ENCODE measurements around the gene THADA.
"Not testable (repeated sequence)": the region's sequence is repeated elsewhere in the genome, so short reads cannot be mapped to it uniquely, and the experiment has no call there.

THADA gene

DNA sequence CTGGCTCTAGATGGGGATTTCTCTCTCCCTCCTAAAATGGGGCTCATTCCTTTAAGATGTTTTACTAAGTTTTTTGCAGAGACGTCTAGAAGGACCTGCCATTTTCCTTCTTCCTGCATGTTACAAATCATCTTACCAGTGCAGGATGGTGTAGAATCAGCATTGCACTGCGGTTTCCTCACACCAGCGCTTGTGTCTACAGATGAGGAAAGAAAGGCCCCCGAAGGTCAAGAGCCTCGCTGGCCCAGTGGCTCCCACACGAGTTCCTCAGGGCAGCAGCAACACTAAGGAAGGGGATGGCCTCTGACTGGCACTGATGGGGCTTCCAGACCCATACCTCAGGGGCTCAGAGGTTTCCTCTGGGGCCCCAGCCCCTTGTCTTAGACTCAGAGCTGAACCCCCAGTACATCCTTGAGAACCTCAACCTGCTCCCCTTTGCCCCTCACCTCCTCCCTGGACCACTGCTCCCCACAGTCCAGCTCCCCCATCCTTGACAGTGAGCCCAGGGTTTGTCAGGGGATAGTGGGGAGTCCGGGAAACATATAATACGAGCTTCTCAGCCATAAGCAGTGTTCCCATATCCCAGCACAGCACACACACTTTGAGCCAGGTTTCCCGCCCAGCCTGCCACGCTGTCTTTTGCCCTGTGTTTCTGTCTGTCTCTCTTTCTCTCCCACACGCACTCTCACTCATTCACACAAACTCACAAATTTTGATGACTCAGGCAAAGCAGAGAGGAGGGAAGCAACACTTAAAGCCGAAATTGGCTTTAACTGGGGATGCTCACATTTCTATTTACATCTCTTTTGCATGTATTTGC is 398.9 kb downstream of the THADA start:
- peak; percentile 32 to 46 (median 43) for DNase-seq

DNA sequence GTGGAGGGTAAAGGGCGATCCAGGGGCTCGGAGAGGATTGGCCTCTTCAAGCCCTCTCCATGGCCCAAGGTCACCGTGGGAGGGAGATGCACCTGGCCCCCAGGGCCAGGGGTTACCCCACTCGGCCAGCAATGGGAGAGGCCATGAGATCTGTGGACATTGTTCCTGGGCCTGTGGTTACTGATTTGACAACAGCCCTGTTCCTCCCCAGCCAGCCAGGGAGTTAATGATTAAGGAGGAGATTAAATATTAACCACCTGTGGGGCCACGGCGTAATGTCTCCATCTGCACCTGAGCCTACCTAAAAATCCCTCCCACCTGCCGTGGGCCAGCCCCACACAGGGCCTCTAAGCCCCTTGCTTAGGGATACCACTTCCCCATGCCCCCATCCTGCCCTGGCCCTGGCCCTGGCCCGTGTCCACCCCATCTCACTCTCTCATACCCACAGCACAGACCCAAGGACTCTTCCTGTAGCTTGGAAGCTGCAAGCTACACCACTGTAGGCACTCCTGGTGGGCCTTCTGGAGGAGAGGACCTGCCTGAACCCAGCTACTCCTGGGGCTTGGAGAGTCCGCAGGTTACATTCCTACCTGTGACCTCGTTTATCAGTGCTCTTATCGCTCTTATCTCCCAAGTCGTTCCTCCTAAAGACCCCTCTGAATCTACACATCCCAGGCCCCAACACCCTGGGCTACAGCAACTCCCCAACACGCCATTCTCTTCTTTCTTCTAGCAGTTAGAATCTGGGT is 401.5 kb downstream of the THADA start:
- no peak for DNase-seq

DNA sequence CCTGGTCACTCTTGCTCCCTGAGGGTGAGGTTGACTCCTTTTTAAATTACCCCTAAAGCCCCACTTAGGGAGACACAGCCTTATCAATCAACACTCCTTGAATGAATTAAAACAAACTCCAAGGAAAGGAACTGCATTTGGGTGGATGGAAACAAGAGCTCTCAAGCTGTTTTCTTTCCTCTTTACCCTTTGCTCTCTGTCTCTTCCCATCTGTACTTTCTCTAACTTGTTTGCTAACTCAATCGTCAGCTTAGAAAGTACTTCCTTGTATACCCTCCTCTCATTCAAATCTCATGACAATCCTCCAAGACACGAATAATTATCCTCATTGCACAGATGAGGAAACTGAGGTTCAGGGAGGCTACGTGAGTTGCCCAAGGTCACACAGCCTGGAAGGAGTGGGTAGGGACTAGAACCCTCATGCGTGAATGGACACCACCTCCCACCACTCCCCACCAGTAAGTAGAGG is 402.2 kb downstream of the THADA start:
- no peak for DNase-seq

DNA sequence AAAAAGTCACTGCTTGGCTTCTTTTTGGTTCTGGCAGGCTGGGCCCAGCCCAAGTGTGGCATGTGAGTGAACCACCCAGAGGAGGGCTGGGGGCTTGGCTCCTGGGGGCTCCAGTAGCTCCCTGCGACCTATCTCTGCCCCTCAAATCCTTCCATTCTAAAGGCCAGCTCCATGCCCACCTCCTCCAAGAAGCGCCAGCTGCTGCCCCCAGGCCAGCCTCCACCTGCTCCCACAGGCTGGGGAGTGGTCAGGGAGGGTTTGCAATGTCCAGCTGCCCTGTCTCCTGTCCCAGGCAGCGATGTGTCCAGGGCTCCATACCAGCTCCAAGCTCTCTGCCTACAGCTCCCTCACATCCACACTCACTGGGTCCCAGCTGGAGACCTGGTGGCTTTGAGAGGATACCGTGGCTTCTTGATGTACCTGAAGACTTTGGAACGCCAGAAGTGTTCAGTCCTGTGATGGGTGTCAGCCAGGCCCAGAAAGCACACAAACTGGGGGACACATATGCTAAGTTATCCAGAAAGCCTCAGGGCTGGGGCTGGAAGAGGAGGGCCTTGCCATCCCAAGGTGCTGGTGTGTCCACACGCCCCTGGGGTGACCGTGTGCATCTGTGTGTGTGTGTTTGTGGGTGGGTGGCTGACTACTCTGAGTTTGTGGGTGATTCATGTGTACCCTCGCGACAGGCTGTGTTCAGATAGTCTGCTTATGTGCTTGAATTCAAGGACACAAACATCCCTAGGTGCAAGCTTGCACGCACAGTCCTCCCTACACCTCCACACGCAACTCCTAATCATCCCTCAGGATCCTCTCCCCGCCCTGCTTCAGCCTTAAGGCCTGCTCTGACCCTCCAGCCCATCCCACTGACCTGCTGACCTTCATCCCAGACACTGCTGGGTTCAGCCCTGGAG is 402.8 kb downstream of the THADA start:
- no peak for DNase-seq

DNA sequence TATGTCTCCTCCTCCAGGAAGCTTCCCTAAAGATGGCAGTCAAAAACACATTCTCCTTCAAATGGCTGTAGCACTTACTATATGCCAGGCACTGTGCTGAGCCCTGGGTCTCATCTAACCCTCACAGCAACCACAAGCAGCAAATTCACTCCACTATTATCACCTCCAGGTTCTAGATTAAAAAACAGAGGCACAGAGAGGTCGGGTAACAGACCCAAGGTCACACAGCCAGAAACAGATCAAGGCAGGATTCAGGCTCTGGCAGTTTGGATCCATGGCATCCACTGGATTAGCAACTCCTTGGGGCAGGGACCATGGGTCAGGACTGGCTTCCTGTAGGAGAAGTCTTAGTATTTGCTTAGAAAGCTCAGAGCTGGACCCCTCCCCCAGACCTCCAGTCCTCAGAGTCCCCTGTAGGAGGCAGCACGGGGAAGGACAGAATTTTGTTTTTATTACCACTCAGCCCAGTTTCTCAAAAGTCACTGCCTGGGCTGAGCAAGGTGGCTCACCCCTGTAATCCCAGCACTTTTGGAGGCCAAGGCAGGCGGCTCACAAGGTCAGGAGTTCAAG is 403.8 kb downstream of the THADA start:
- no peak for DNase-seq

DNA sequence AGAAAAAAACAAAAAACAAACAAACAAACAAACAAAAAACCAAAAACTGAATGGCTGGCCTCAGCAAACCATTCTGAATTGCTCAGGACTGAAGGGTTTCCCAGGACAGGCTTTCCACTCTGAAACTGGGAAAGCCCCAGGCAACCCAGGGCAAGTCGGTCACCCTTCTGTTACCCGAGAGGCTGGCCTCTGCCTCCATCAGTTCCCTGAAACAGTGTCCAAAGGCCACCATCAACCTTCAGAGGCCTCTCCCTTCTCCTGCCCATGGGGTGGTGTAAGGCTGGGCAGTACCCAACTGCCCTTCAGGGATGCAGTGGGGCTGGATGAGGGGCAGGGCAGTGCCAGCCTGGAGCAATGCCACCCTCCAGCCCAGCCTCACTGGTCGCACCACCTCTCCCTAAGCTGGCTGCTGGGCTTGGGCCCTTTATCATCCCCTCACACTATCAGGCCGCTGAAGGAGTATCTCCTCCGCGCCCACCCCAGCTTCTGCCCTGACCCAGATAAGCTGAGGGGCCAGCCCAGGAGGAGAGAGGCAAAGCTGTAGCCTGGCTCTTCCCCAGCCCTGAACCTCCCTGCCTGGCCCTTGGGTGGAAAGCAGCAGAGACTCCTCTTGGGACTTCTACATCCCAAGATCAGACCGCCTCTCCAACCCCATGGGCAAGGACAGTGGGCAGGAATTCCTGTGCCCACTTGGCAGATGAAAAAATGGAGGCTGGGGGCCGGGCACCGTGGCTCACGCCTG is 405.4 kb downstream of the THADA start:
- peak; percentile 44 to 57 (median 45) for DNase-seq

DNA sequence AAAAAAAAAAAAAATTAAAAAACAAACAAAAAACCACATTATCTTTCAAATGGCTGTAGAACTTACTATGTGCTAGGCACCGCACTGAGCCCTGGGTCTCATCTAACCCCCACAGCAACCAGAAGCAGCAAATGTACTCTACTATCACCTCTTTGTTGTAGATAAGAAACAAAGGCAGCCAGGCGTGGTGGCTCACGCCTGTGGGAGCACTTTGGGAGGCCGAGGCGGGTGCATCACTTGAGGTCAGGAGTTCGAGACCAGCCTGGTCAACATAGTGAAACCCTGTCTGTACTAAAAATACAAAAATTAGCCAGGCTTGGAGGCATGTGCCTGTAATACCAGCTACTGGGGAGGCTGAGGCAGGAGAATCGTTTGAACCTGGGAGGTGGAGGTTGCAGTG is 406.0 kb downstream of the THADA start:
- DNase-seq: not testable (repeated sequence)

DNA sequence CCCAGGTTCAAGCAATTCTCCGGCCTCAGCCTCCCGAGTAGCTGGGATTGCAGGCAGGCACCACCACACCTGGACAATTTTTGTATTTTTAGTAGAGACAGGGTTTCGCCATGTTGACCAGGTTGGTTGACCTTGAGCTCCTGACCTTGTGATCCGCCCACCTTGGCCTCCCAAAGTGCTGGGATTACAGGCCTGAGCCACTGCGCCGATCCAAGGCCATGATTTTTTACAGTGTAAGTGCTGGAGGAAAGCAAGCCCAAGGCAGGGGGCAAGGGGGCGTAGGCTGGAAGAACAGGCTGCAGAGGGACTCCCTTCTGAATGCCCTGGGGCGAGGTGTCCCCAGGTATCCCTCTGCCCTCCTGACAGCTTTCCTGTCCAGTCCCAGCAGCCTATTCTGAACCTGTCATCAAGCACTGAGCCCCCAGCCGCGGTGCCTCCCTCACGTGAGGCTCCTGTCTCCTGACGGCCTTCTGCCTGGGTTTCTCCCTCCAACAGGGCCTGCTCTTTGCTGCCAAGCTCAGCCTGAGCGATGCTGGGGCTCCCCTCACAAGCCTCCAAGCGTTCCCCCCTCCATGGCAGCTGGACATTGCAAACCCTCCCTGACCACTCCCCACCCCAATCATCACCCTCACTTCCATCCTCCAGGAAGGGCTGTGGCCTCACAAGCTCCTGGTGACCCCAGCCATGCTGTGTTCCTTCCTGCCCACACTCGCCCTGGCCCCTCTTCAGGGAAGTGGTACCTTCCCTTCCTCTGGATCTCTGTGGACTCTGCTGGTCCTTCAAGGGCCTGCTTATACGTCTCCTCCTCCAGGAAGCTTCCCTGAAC is 407.1 kb downstream of the THADA start:
- DNase-seq: no peak

DNA sequence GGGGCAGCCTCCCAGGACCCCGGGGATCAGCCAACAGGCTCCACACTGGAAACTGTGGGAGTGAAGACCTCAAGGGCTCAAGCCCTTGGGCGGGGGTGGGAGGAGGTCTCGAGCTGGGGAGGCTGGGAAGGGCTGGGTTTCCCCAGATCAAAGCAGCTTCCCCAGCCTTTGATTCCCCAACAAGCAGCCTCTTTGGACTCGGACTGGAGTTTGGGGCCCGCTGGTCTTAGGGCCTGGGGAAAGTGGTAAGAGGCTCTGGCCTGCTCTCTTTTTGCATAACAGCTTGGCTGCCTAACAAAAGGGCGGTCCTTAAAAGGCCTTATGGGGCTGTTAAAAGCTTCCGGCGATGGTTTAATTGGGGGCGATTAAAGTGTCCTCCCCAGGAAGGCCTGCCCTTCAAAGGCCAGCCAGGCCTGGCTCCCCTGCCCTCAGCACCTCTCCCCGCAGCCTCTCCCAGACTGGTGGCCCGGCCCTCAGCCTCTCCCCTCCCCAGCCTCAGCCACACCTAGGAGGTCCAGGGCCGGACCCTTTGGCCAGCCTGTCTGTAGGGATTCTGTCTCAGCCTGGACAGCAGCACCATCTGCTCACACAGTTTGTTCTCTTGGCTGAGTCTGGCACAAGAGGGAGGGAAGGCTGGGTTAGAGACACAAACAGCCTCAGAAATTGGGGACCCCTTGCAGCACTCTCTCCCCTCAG is 409.0 kb downstream of the THADA start:
- no peak for DNase-seq

DNA sequence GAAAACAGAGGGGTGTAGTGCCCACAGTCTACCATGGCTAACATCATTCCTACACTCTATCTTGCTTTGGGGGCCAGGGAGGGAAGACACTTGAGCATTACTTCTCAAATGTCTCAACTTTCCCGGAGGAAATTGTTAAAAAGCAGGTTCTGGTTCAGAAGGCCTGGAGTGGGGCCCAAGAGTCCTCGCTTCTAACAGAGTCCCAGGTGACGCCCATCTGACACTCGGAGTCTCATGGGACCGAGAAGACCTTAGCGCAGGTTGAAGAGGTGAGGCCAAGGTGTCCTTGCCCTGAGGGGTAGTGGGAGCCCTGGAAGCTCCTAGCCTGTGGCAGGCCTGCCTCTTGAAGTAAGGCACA is 409.5 kb downstream of the THADA start:
- no peak for DNase-seq

DNA sequence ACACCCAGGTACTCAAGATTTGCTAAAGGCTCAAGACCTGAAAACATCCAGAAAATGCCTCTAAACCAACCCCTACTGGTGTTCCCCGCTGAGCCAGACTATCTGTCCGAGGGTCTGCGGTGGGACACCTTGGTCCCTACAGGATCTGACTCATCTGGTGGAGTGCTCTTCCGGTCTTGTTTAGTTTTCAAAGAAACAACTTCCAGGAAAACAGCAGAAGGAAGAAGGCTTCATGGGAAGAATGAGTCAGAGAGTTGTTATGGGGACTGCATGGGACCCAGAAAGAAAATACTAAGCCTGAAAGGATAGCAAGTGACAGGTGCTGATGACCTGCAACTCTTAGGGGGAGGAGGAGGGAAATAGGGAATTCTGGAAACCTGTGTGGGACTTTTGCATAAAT is 410.7 kb downstream of the THADA start:
- no peak for DNase-seq

DNA sequence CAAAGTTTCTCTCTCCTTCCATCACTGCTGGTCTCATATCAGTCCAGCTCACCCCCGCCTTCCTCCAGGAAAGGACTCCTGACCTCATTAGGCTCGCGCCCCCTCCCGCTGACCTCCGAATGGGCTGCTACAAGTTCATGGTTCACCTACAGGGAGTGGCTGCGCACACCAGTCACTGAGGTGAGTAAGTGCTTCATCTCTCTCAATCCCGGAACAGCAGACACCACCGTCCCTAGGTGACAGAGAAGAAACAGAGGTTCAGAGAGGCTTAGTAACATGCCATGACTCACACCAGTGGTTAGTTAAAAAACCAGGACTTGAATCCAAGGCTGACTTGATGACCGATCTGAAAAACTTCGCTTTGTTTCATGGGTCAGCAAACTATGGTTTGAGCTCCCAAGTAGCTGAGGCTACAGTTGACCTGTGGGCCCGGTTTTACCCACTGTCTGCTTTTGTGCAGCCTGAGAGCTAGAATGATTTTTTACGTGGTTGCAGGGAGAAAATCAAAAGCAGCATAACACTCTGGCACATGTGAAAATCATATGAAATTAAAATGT is 411.4 kb downstream of the THADA start:
- DNase-seq: peak in 2 of 3 donors; percentile 46 to 54

DNA sequence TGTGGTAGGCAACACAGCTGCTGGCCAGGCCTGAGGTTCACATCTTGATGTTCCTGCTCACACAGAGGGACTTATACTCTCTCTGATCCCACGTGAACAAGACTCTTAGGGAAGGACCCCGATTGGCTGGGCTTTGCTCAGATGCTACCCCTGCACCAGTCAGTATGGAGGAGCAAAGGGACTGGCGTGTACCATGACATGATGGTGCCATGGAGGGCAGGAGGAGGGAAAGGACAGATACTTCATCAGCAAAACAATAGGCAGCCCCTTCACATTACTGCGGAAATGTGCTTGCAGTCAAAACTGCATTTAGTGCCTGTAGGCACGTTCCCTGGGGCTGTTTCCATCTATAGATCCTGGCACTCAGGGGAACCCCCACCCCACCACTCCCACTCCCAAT is 412.1 kb downstream of the THADA start:
- DNase-seq: no peak

DNA sequence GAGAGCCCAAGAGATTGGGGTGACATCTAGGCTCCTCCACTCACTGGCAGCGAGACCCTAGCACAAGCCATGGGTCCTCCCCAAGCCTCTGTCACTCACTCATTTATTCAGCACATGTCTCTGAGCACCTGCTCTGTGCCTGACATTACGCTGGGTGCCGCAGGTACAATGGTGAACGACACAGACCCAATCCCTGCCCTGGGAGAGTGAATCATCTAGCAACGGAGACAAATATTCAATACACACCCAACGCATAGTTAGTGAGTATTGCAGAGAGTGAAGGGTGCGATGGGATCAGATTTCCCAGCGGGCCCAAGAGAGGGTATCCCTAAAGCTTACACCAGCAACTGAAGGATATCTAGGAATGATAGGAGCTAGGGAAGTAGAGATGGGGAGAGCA is 414.9 kb downstream of the THADA start:
- no peak for DNase-seq
